Testis (tissue), 2 donors: ENCODE results near the gene NTM.

Experiments used
- CTCF ChIP-seq, 3 experiments: fragments of 450-650 bp in 2 of 3; fragments of 200-600 bp in 1 of 3; sonication (generic) in 1 of 3; IDR thresholded peaks; one replicate each; pipeline ENCODE4 v1.5.1; 2016 to 2019; ENCODE audit warnings: antibody characterized with exemption in 3 of 3, mild to moderate bottlenecking in 2 of 3, moderate library complexity in 1 of 3
- POLR2A ChIP-seq: fragments of 450-650 bp; IDR thresholded peaks from one replicate; pipeline ENCODE4 v1.6.1; 2017; ENCODE audit warnings: antibody characterized with exemption, mild to moderate bottlenecking, moderate library complexity

DNA sequence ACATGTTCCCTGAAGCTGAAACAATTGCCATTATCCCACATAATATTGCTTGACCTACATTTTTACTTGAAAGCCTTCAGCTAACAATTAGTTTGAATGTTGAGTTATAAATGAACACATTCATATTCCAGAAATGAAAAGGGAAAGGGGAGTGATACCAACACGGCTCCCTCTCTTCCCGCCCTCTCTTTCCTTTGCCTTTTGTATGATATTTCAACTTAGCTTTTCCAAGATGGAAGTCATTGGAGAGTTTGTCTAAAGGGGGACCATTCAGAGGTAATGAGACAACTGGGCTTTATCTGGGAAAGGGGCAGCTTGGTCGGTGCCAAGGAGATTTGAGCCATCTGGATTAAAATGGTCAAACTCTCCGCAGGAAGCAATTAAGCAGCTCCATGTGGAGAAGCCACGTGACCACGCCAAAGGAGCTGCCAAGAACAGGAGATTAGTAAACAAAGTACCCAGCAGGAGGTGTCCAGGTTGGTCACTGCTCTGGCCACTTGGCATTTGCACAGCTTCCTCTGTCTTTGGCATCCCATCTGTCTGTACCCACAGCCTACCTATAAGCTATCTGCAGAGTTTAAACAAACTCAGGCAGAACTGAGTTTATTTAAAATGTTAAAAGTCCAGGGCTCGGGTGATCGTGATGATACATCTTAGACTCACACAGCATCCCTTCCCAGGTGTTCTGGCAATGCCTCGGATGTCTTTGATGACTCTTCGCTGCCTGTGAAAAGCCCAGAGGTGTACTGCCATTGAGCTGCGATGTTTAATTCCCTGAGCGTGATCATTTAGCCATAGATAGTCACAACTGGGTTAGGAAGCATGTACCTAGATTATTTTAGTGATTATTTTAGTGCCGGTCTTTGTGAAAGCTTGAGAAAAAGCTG is 735.9 kb downstream of the NTM start:
- TF ChIP-seq CTCF (IDR thresholded peaks at IDR 0.05) (no peak), POLR2A (no peak)
